NOMO-1 treated with DMSO at 0.1 percent for 48 hours (cell line): ENCODE data around the gene NKAPL.

Experiments
- DNase-seq: peaks from one replicate; lab custom pipeline; 2025; ENCODE audit not compliant: unreplicated experiment; lab: John Stamatoyannopoulos, UW

Gene NKAPL

DNA sequence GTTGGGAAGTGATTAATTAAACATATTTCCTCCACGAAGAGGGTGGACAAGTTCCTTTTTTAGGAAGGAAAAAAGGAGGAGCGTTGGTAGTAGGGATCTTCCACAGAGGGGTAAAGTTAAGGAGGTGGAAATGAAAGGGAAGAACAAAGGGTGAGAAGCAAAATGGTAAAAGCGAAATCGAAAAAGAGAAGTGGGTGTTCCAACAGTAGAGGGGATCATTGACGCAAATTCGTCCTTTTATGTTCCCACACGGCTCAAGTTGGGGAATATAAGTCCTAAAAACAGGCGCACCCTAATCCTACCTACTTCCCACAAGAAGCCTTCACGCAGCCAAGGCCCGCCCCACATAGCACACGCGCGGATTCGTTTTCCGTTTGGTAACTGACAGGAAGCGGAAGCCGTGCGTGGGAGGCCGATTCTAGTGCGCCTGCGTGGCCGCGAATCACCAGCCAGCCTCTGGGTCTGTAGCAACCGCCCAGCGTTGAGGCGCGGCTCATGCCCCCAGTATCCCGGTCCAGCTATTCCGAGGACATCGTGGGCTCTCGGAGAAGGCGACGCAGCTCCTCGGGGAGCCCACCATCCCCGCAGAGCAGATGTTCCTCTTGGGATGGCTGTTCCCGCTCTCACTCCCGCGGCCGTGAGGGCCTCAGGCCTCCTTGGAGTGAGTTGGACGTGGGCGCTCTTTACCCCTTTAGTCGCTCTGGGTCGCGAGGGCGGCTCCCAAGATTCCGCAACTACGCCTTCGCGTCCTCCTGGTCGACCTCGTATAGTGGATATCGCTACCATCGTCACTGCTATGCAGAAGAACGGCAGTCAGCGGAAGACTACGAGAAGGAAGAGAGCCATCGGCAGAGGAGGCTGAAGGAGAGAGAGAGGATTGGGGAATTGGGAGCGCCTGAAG is at the start of gene NKAPL:
Gene NKAPL (plus strand): TSS at position 421 of the 901 bp plus-strand sequence. CDS start 75 bp downstream, at position 496.
- DNase-seq, result no peak

DNA sequence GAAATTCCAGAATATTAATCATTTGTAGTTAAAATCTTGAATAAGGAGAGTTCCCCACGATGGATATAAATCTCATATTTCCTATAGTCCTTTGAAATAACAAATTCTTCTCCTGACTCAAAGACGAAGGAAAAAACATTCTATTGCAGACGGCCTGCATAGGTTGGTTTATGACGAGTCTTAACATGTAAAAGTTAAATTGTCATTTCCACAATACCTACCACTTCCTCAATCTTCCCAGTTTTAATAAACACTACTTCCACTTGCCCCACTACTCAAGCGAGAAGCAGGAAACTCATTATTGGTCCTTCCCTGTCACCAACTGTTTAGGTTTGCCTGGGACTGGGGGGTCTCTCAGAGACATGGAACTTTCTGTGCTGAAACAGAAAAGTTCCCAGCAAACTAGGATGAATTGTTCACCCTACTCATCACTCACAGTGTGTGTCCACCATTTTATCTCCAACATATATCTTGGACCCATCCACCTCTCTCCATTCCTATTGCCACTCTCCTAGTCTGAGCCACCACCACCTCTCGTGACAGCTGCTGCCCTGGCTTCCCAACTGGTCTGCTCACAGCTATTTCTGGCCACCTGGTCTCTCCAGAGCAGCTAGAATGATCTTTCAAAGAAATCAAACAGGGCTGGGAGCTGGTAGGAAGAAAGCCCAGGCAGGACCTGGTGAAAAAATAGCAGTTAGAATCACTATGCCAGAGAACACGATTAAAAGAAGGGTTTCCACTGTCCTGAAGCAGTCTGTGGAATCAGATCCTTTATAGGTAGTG is 49.2 kb upstream of the NKAPL start:
- DNase-seq, result peak; percentile 20

DNA sequence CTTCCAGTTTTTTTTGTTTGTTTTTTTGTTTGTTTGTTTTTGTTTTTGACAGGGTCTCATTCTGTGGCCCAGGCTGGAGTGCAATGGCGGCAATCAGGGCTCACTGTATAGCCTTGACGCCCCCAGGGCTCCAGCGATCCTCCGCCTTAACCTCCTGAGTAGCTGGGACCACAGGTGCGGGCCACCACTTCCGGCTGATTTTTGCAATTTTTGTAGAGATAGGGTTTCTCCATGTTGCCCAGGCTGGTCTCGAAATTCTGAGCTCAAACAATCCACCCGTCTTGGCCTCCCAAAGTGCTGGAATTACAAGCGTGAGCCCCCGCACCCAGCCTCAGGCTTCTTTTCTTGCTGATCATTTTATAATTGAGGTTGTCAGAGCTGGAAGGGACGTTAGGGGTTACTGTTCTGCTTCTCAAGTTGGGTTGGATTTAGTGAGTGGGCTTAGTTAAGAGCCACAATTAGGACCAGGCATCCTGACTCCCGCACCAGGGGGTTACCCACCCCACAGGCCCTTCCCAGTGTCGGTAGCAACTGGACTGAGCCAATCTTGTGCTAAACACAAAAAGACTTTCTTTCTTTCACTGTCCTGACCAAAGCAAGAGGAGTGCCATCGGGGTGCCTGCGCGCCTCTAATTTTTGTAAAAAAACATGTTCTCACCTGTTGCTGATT is 47.1 kb upstream of the NKAPL start:
- DNase-seq, result no peak

DNA sequence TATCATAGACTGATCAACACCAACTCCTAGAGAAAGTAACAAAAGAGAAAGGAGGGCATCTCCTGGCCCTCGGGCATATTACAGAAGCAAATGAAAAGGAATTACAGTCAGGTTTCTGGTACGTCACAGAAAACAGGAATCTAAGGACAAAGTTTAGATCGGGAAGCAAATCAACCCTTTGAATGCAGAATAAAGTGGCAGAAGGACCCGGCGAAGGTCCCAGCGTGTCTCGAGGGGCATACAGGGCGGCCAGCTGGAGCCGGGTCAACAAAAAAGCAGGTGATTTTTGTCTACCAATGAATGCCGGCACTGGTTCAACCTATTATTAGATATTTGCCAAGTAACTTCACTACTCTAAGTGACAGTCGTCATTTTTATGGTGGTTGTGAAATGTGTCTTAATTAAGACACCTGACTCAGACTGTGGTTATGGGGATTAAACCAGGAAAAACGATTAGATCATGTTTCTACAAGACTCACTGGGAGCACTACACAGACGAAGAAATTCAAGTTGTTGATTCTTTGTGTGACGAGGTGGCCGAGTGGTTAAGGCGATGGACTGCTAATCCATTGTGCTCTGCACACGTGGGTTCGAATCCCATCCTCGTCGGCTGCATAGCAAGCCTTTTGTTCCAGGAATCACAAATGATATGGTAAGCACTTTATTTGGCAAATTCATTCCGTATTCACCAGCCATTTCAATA is 46.4 kb upstream of the NKAPL start:
- DNase-seq, result peak; percentile 86

DNA sequence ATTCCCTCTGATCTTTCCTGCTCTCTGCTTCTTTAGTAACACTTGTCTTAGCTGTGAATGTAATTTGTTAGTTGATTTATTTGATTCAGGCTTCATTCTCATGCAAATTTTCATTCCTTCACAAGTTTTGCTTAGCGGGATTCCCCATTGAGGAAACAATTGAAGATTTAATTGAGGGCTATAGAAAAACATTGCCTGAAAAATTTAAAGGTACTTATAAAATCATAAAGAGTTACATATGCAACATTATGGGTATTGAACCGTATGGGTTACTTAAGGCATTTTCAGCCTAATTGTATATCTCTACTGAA is 45.9 kb upstream of the NKAPL start:
- DNase-seq, result no peak

DNA sequence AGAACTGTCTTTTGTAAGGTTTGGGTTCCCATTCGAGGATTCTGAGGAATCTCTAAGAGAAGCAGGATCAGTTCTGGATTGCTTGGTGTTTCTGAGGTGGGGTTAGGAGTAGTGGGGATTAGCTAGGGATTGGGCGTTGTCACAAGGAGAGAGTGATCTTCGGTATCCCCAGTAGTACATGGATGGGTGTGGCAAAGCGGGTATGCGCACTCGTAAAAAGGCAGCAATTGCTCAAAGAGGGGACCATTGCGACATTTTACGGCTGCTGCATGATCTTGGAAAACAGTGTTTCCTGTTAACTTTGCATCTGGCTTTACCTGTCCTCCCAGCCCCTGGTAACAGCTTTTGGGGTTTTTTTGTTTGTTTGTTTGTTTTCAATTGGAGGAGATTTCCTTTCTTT is 43.7 kb upstream of the NKAPL start:
- no peak for DNase-seq

DNA sequence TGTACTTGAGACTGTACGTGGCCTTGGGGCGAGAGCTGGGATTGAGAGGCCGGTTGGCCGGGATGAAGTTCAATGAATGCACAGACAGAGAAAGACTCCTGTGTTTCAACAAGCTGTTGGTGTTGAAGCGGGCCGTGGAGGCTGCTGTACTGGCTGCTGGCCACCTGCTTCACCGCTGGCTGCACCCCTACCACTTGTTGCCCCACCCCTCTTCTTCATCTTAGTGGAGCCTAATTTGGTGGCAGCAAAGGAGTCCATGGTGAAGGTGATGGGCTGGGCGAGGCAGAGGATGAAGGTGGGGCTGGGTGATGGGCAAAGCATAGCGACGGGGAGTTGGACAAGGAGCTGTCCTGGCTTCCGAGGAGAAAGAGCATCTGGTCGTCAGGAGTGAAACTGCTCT is 41.2 kb upstream of the NKAPL start:
- DNase-seq, result no peak

DNA sequence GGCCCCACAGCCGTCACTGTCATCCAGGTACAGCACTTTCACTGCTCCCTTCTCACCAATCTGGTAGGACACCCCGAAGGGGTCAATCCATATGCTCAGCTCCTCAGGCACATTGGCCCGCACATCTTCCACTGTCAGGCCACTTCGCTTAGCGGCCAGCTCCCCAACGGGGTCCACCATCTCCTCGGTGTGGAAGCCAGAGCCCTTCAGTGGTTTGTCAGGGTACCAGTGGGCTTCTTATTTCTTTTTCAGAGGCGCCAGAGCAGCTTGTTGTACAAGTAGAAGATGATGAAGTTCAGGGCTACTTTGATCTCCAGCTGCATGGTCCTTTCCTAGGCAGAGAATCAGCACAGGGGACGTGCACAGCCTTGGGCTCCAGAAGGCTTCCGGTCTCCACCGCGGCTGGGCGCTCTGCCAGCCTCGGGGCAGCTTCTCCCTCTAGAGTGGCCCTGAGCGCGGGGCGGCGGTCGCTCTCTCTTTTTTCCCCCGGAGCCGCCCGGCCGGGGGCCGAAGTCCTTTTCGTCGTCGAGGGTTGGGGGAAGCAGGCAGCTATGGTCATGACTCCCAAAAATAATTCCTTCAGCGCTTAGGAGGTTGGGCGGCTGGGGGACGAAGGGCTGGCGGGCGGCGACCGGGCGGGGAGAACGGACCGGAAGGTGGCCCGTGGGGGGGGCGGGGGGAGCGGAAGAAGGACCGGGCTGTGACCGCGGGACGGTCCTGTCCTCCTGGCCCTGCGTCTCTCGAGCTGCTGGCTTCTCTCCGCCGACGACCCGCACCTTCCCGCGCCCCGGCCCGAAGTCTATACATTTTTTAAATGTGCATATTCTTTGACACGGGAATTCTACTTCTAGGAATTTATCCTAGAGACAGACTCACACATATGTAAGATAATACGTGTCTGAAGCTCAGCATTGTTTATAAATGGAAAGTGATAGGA is 40.5 kb upstream of the NKAPL start:
- DNase-seq, result peak; percentile 43

DNA sequence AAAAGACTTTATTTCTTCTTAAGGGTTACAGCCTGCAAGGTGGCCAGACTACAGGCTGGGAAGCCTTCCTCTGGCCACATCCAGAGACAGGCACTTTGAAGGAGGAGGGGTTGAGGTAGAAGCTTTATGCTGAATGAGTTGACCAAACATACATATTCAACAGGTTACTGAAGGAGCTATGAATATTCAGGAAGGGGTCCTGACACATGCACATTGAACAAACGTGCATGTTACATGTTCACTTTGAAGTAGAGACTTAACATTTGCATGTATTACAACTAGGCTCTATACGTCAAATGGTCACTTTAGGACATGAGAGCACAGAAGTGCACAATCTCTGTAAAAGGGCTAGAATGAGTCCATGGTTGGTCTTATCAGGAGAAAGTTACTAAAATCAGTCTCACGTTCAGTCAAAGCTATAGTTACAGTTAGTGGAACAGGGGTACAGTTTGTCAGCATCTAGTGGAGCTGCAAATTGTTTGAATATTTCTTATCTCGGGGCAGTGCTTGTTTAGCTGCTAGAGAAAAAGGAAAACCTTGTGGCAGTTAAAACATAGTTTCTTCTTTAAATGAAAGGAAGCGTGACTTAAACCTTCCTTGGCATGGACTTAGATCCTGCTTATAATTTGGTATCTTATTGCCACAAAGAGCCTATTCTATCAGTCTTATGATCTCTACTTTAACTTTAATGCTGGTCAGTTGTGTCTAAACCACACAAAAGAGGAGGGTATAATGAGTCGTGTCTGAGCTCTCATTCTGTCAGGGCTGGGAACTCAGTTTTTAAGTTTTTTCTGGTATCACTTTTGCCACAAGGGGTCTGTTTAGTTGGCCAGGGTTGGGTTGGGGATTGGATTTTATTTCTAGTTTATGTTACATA is 38.6 kb upstream of the NKAPL start:
- no peak for DNase-seq

DNA sequence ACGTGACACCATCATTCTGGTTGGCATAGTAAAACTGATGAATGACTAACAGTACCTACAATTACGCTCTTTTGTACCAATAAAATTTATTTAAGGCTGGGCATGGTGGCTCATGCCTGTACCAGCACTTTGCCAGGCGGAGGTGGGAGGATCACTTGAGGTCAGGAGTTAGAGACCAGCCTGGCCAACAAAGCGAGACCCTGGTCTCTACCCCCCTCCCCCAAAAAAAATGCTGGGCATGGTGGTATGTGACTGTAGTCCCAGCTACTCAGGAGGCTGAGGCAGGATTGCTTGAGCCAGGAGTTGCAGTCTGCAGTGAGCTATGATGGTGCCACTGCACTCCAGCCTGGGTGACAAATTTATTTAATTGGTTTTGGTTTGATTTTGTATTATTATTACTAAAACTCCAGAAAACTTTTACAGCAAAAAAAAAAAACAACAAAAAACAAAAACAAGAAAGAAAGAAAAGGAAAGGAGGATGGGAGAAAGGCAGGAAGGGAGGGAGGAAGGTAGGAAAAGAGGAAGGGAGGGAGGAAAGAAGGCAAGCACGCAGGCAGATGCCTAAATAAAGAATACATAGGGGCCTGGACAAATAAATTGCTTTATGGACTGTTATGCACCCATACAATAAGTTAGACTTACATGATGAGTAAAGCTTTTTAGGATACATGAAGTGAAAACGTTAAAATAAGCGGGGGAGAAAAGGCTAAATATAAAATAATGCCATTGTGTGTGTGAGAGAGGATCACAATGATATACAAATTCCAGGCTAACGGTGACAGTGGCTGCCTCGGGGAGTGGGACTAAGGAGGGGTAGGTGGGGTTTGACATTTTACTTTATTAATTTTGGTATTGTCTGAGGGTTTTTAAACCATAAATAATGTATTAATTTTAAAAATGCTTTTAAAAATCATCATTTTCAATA is 34.7 kb upstream of the NKAPL start:
- DNase-seq, result no peak

DNA sequence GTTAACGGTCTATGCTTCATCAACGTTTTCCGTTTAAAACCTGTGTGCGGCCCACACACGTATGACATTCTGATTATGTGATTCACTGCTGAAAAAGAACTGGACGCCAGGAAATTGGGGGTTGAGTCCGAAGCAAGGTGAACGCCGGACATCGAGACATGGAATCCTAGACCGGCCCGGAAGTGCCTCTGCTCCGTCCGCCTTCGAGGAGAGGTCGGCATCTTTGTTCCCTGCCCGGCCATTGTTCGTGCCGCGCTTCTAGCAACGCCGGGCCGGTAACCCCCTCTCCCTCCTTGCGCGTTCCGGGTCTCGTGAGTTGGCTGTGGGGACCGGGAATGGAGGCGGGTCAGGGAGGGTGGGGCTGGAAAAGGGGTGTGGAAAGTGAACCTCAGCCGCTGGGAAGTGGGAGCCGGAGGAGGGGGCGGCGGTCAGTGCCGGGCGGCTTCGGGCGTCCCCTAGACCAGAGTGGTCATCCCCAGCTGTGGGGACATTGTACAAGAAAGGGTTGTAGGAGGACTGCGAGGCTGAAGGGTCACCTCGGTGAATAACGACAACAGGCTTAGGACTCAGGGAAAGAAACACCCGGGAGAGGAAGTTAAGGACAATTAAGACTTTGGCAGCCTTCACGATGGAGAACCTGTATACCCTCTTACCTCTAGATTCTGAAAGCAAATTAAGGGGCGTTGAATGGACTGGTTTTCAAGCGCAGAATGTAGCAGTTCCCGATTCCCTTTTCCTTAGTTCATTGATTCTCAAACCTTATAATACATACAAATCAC is 33.9 kb upstream of the NKAPL start, which contains the start of gene ZSCAN9:
Gene ZSCAN9 (plus strand): TSS at position 220 of the 779 bp plus-strand sequence. CDS start 1,810 bp downstream, outside the sequence.
- peak; percentile 65 for DNase-seq

DNA sequence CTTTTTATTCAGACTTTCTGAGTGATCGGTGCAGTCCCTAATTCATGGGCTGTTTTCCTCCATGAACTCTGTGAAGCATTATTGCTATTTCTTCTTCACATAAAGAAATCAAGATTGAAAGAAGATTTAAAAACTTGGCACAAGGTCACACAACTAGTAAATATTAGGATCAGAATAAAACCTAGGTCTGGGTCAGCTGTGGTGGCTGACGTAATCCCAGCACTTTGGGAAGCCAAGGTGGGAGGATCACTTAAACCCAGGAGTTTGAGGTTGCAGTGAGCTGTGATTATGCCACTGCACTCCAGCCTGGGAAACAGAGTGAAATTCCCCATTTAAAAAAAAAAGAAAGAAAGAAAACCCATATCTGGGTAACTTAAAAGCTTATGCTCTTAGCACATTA is 32.6 kb upstream of the NKAPL start:
- DNase-seq, result no peak

DNA sequence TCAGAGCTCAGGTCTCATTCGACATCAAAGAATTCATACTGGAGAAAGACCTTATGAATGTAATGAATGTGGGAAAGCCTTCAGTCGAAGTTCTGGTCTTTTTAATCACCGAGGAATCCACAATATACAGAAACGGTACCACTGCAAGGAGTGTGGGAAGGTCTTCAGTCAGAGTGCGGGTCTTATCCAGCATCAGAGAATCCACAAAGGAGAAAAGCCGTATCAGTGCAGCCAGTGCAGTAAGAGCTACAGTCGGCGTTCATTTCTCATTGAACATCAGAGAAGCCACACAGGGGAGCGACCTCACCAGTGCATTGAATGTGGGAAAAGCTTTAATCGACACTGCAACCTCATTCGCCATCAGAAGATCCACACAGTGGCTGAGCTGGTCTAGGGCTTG is 26.3 kb upstream of the NKAPL start:
- no peak for DNase-seq

DNA sequence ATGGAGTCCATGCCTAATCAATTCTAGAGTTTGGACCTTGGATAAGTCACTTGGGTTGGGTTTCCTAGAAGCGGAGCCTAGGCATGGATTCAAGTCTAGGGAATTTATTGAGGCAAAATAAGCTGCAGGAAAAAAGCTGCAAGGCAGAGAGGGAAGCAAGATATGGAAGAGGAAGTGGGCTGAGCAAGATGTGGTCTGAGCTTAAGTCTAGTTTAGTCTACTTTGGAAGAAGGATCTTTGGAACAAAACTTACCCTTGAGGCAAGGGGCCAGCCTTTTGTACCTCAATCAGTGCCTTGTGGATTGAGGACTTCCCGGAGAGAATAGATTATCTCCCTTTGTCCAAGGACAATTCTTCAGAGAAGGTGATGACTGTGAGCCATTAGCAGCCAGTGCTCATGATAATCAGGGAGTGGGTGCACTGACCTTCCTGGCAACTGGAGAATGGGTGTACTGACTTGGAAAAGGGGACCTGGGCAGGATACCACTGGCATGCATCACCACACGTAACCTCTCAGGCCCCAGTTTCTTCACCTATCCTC is 23.1 kb upstream of the NKAPL start:
- peak; percentile 19 for DNase-seq

DNA sequence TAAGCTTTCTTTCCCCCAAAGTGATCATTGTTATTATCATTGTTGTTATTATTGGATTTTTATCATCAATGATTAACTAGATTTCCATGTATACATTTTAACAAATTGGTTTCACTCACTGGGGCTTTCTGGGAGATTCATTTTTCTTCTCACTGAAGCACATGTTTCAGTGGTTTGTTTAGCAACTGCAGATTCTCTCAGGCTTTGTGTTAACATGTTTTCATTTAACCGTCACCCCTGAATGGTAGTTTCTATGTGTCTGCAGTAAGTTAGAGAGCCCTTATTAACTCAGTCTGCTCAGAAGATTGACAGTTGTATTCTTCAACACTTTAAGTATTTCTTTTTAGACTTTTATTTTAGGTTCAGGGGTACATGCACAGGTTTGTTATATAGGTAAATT is 19.5 kb upstream of the NKAPL start:
- no peak for DNase-seq

DNA sequence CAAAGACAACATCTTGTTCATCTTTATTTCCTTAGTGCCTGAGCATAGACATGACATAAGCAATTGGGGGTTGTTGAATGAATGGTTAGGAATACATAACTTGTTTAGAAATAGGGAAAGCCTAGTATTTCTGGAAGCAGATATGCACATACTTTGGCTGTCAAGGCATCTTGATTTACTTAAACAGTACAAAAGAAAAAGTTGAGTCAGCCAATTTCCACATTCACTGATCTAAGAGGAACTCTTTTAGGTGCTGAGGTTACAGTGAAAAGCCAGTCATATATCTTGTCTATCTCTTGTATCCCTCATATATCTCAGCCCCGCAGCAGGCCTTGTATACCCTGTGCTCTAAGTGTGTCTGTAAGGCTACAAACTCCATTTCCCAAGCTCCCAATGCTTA is 18.6 kb upstream of the NKAPL start:
- DNase-seq, result no peak

DNA sequence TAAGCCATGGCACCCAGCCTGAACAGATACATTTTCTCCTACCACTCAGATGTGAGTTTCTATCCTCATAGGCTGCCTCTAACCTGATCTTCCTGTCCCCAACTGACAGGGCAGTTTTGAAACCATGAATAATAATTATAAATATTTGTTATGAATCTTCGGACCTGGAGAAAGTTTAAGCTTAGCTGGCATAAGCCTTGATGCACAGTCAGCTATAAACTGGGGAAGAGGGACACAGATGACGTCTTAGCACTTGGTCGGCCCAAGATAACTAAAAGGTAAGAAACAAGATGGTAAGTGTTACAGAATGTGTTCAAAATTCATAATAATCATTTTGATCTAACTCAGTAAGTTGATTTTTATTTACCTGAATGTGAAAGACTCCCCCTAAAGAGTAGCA is 15.2 kb upstream of the NKAPL start:
- no peak for DNase-seq
